HG03045 (cell line): Measurements from ENCODE around the gene OR1I1.
"Not testable (repeated sequence)": the region's sequence is repeated elsewhere in the genome, so short reads cannot be mapped to it uniquely, and the experiment has no call there.

Experiments used
- ATAC-seq: cut with Tn5 transposase; IDR thresholded peaks from one replicate; pipeline ENCODE4 v1.9.1; 2021; ENCODE audit warnings: mild to moderate bottlenecking, moderate library complexity; ENCODE audit not compliant: unreplicated experiment

The OR1I1 gene, protein sequence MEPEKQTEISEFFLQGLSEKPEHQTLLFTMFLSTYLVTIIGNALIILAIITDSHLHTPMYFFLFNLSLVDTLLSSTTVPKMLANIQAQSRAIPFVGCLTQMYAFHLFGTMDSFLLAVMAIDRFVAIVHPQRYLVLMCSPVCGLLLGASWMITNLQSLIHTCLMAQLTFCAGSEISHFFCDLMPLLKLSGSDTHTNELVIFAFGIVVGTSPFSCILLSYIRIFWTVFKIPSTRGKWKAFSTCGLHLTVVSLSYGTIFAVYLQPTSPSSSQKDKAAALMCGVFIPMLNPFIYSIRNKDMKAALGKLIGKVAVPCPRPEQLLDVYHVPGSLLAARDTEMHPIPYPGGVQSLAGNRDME

DNA sequence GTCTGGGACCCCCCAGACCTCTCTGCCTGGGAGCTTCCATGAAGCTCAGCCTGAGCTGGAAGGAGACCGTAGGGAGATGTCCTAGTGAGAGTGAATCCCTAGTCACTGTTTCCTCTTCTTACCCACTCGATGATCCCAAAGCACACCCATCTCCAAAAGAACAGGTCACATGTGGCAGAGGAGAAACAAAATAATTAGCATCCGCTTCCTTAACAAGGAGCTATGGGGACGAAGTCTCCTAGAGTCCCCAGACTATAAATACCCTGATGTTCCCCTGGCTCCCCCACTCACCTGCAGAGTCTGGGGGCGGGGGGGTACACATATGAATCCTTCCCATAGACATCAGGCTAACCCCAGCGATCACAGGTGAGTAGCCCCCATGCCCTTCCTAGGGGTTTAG lies at the start of gene OR1I1:
TSS of gene OR1I1 (plus strand) at position 301 of the 400 bp plus-strand sequence. CDS start 4,855 bp downstream, outside the sequence.
- no peak for ATAC-seq

DNA sequence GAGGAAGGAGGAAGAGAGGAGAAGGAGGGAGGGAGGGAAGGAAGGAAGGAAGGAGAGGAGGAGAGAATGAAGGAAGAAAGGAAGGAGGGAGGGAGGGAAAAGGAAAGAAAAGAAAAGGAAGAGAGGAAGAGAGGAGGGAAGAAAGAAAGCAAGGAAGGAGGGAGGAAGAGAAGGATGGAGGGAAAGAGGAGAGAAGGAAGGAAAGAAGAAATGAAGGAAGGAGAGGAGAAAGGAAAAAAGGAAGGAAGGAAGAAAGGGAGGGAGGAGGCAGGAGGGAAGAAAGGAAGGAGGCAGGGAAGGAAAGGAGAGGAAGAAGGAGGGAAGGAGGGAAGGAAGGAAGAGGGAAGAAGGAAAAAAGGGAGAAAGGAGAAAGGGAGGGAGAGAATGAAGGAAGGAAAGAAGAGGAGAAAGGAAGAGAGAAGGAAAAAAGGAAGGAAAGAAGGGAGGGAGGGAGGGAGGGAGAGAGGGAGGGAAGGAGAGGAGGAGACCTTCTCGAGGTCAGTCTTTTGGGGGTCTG lies 46.2 kb upstream of the OR1I1 start:
- no peak for ATAC-seq

DNA sequence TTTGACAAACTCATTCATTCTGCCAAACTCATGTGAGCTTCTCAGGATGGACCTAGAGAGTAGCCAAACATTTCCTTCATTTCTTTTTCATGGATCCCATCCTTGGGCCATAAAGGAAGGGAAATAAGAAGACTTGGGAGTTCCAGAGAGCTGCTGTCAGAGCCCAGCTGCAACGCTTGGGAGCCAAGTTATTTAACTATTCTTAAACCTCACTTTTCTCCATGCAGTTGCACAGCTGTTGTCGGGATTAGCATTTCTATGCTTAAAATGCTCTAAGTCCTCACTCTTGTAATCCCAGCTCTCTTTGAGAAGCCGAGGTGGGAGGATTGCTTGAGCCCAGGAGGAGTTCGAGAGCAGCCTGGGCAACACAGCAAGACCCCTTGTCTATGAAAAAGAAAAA lies 44.4 kb upstream of the OR1I1 start:
- ATAC-seq: no peak

DNA sequence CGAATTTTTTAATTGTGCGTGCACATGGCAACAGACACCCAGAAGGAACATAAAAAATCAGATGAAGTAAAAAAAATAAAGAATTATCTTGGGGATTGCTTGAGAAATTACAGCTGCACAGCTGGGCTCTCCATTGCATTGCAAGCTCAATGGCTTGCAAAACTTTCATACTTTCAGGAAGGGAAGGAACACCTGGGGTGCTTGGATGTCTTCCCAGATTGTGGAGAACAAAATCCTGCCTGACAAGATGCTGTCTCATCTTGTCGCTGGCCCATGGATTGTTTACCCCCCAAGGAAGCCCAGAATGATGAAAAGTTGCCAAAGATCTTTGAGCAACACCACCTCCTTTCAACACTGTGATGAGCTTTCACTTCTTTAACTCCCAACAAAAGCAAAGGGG lies 43.7 kb upstream of the OR1I1 start:
- ATAC-seq: no peak

DNA sequence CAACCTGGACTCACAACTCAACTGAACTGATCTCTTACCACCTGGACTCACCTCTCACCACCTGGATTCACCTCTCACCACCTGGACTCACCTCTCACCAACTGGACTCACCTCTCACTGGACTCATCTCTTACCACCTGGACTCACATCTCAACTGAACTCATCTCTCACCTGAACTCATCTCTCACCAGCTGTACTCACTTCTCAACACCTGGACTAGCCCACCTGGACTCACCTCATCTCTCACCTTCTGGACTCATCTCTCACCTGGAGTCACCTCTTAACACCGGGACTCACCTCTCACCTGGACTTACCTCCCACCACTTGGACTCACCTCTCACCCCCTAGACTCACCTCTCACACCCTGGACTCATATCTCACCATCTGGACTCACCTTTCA lies 40.0 kb upstream of the OR1I1 start:
- no peak for ATAC-seq

DNA sequence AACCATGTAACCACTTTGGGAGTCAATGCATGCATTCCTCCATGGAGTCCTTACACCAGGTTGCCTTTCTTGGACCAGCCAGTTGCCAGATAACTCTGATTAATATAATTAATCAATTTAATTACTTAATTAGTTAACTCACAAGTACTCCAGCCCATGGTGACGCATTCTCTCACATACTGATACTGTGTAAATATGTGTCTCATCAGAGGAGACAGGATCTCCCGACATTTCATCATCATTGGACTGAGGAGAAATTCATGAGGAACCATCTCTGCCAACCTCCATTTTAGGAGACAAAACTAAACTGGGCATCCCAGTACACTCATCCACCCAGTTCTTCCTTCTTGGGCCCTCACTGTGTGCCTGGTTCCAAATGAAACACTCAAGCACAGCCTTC lies 39.2 kb upstream of the OR1I1 start:
- ATAC-seq: no peak

DNA sequence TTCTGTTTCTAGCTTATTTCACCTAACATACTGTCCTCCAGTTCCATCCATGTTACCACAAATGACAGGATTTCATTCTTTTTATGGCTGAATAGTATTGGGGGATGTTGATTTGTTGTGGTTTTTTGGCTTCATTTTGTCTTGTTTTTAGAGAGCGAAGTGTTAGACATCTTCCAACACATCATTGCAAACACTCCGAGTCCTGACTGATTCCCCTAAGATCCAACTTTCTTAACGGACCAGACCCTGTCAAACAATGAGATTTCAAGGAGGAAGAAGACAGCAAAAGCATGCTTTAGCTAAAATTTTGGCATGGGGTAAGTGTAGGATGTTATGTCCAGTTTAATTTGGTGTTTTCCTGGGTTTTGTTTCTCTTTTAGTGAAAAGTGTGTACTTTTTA lies 36.5 kb upstream of the OR1I1 start:
- ATAC-seq: no peak

DNA sequence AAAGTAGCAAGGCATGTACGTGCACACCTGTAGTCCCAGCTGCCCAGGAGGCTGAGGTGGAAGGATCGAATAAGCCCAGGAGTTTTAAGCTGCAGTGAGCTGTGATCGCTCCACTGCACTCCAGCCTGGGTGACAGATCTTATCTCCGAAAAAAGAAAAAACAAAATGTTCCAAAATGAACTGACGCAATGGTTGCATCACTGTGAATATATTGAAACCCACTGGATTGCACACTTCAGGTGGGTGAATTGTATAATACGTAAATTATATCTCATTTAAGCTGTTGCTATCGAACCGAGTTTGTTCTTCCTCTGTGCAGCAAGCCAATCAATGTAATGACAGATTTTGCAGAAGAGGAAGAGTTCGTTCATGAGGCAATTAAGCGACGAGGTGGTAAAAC lies 34.3 kb upstream of the OR1I1 start:
- ATAC-seq: no peak

DNA sequence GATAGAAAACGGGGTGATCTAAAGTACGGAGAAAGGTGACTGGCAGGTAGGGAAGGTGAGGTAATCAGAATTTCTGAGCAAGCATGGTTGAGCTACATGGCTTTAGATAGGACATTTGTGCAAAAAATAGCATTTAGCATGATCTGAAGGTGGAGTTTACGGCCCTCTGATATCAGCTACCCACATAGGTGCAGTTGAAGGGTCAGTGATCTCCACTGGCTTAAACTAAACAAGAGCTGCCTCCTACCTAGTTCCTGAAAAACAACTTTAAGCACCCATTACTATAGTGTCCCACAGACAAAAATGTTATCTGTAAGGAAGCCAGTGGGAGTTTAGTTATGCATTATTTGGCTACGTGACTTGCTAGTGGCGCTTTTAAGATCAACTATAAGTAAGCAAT lies 33.9 kb upstream of the OR1I1 start:
- ATAC-seq: no peak

DNA sequence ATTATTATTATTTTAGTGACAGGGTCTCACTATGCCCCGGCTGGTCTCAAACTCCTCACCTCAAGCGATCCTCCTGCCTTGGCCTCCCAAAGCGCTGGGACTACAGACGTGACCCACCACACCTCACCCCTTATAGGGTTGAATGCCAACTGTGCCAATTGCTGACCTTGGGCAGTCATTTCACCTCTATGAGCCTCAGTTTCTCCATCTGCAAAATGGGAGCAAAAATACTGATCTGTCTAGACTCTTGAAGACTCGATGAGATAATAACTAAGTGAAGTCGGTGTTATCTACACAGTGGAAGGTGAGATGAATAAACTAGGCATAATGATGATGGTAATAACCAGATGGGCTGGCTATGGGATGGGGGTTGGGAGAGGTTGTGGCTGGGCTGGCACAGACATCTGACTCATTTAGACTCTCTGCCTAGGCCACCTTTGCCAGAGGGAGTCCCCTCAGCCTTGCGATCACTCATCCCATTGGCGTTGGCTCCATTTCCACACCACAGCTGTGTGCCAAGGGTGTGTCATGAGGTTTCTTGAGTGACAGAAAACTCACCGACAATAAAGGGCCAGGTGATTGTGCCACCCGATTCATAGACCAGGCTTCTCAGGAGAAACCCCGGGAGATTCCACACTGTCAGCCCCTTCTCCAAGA lies 33.0 kb upstream of the OR1I1 start, which contains the start of gene CASP14:
TSS of gene CASP14 (plus strand) at position 596 of the 657 bp plus-strand sequence. CDS start 2,772 bp downstream, outside the sequence.
- ATAC-seq: no peak

DNA sequence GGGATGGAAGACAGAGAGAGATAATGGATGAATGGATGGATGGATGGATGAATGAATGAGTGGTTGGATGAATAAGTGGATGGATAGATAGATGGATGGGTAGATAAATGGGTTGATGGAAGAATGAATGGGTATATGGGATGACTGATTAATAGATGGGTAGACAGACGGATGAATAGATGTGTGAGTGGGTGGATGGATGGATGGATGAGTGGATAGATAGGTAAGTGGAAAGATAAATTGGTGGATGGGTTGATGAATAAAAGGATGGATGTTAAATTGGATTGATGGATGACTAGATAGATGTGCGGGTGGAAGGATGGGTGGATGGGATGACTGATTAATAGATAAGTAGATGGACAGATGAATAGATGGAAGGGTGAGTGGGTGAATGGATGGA lies 31.4 kb upstream of the OR1I1 start:
- ATAC-seq: no peak

DNA sequence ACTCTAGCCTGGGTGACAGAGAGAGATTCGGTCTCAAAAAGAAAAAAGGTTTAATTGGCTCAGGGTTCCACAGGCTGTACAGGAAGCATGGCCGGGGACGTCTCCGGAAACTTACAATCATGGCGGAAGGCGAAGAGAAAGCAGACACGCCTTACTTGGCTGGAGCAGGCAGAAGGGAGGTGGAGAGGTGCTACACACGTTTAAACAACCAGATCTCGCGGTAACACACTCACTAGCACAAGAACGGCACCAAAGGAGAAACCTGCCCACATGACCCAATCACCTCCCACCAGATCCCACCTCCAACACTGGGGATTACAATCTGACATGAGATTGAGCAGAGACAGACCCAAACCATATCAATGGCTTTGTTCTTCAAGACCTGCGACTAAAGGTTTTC lies 20.0 kb upstream of the OR1I1 start:
- ATAC-seq: no peak

DNA sequence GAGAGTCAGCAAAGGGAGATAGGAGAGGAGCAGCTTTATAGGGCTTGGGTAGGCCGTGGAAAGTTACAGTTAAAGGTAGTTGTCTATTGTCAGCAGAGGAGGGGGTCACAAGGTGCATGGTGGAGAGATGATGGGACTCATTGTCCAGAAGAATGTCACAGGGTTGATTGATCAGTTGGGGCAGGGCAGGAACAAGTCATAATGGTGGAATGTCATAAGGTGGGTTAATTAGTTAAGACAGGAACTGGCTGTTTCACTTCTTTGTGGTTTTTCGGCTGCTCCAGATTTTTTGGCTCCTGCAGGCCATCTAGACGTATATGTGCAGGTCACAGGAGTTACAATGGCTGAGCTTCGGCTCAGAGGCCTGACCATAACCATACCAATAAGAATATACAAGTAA lies 11.6 kb upstream of the OR1I1 start:
- not testable (repeated sequence) for ATAC-seq

DNA sequence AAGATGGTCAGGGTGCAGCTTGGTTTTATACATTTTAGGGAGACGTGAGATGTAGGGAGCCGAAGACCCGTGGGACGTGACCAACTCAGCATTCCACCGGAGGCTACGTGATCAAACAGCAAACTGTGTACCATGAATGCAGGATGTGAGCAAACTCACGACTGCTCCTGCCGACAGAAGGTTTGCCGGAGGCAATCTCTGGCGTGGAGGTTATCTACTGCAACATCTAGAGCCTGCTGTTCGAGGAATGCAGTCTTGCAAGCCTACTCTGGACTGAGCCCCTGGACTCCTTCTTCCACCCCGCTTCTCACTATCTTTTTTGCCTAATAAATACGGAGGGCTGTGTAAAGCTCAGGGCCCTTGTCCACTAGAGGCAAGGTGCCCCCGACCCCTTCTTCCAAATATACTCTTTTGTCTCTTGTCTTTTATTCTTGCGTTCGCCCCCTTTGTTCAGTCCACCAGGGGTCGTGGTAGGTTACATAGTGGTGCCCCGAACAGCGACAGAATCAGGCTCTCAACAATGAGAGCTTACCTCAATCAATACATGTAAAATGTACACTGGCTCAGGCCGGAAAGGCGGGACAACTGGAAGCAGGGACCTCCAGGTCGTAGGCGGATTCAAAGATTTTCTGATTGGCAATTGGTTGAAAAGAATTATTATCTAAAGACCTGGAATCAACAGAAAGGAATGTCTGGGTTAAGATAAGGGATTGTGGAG lies 8.9 kb upstream of the OR1I1 start:
- ATAC-seq: no peak

DNA sequence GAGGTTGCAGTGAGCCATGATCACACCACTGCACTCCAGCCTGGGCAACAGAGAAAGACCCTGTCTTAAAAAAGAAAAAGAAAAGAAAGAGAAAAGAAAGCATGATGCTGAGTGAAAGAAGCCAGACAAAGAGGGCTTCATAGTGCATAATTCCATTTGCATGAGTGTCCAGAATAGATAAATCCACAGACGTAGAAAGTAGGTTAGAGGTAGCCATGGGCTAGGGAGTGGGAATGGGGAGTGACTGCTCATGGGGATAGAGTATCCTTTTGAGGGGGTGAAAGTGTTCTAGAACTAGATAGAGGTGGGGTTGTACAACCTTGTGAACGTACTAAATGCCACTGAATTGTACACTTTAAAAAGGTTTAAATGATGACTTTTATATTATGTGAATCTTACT lies 7.6 kb upstream of the OR1I1 start:
- ATAC-seq: no peak

DNA sequence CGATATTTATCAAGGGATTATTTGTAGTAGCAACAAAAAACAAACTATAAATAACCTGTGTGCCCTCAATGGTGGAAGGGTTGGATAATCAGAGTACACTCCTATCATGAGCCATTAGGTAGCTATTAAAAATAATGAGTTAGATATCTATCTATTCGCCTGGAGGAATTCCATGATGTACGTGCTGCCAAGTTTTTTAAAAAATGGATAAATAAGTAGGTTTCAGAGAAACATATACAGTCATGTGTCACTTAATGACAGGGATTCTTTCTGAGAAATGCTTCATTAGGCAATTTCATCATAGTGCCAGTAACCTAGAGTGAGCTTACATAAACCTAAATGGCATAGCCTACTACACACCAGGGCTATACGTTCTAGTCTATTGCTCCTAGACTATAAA lies 6.2 kb upstream of the OR1I1 start:
- no peak for ATAC-seq

DNA sequence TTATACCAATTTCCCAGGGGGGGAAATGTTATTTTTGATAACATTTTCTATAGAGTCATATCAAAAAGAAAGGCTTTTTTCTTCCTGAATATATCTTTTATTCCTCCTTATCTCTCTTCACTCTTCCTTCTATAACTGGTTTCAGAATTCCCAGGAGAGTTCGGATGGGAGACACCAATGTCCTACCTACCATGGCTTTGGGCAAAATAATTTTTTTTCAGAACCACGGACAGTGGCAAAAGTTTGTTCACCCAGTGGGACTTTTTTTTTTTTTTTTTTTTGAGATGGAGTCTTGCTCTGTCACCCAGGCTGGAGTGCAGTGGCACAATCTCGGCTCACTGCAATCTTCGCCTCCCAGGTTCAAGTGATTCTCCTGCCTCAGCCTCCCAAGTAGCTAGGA lies 2.0 kb upstream of the OR1I1 start:
- ATAC-seq: not testable (repeated sequence)

DNA sequence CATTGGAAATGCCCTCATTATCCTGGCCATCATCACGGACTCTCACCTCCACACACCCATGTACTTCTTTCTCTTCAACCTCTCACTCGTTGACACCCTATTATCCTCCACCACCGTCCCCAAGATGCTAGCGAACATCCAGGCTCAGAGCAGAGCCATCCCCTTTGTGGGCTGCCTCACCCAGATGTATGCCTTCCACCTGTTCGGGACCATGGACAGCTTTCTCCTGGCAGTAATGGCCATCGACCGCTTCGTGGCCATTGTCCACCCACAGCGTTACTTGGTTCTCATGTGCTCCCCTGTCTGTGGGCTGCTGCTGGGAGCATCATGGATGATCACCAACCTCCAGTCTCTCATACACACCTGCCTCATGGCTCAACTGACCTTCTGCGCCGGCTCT lies 5.2 kb downstream of the OR1I1 start:
- ATAC-seq: no peak

DNA sequence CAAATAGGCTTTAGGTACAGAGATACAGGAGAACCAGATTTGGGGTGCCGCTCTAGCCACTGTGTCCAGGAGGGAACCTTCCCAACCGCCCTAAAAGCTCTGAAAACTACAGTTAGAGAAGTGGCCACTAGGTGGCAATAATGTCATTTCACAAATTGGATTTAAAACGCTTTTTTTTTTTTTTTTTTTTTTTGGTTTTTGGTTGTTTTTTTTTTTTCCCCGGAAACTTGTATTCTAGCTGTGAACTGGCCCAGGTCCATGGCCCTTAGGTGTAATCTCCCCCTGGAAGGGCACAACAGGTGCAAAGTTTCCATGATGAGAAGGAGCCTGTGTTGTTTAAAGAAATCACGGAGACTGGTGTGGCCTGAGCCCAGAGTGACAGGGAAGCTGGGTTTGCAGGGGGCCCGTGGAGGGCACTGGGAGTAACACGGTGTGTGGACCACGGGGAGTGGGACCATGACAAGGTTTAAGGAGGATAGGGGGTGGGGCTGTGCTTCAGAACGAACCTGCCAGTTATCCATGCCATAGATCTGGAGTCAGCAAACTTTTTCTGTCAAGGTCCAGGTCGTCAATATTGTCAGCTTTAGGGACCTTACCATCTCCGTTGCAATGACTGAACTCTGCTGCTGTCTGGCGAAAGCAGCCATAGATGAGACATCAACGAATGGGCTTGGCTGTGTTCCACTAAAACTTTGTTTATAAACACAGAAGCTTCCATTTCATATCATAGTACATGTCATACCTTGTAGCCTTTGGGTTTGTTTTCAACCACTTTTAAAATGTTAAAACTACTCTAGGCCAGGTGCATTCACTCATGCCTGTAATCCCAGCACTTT lies 10.1 kb downstream of the OR1I1 start:
- no peak for ATAC-seq

DNA sequence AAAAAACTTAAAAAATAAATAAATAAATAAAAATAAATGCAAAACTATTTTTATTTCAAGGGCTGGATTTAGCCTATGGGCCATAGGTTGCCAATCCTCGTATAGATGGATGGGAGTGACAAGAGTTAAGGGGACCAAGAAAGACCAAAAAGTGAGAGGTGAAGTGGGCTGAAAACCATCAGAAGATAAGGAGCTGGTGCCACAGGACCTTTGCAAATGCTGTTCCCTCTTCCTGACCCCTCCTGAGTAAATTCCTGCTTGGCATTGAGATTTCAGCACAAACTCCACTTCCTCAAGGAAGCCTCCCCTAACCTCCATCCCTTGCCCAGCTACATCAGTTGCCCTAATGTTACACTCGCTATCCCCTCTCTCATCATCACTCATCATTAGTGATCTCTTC lies 11.0 kb downstream of the OR1I1 start:
- no peak for ATAC-seq

DNA sequence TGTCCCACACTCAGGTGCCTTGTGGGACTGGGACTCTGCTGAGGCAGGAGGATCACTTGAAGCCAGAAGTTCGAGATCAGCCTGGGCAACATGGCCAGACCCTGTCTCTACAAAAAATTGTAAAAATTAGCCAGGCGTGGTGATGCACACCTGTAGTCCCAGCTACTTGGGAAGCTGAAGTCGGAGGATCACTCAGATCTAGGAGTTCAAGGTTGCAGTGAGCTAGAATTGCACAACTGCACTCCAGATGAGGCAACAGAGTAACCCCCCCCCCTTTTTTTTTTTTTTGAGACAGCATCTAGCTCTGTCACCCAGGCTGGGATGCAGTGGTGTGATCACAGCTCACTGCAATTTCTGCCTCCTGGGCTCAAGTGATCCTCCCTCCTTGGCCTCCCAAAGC lies 14.2 kb downstream of the OR1I1 start:
- ATAC-seq: no peak
